K562 (cell line): ENCODE data around the gene ROR2. TPM values are rescaled to one million over a fixed set of nuclear protein-coding genes. Genes with fewer than 3 reads are reported as not detected.

Experiments used
- ATAC-seq: fragments of 200-7000 bp; cut with Tn5 transposase; 3 replicates; pipeline ENCODE4 v1.9.1; 2020; ENCODE audit warnings: moderate library complexity
- BruUV-seq: library from RNA; stranded (reverse); fragments of 400-500 nt; replicated peaks from 2 replicates; lab custom pipeline; 2021; lab: Mats Ljungman, UMichigan
- CTCF ChIA-PET: fragments of 300-600 bp; formaldehyde crosslinking; extraction: SDS; loops from one replicate; lab custom pipeline; 2021; ENCODE audit warnings: low intra/inter-chr PET ratio; lab: Yijun Ruan, JAX
- POLR2A ChIA-PET: fragments of 300-600, 350-650 bp; sonication (Branson Sonifier 250); formaldehyde crosslinking; extraction: SDS; loops from one replicate; lab custom pipeline; 2021; ENCODE audit warnings: antibody characterized with exemption, inconsistent platforms; lab: Yijun Ruan, JAX
- DNase-seq, 4 experiments: peaks; one replicate each; pipeline versions ENCODE4 v3.0.0 to v3.0.0-alpha.2; 2011 to 2018; ENCODE audit warnings: low spot score in 3 of 4, mixed read lengths in 3 of 4; ENCODE audit errors: extremely low read depth in 1 of 4
- FAIRE-seq: peaks from 2 replicates; lab custom pipeline; 2011; peaks lifted over from hg19 to GRCh38; lab: Jason Lieb, UNC
- H2AFZ ChIP-seq: 2 replicates; pipeline ENCODE4 v1.6.0; 2011; ENCODE audit warnings: low read depth, low read length, control low read depth, inconsistent platforms
- H3K27ac ChIP-seq: fragments of 200-600 bp; 3 replicates; pipeline ENCODE4 v1.8.0; 2011; ENCODE audit warnings: low read depth, mild to moderate bottlenecking, control low read depth, inconsistent platforms, low read length, moderate library complexity, mixed read lengths; ENCODE audit errors: extremely low read depth
- H3K27me3 ChIP-seq, 2 experiments: fragments of 300-600 bp in 1 of 2; 2 replicates in 1 of 2; 3 replicates in 1 of 2; pipeline versions ENCODE4 v1.6.0 to v1.8.0; 2011; ENCODE audit warnings: inconsistent platforms in 2 of 2, low read length in 2 of 2, mild to moderate bottlenecking in 1 of 2, mixed read lengths in 1 of 2, moderate library complexity in 1 of 2; ENCODE audit not compliant: control insufficient read depth in 2 of 2, insufficient read depth in 2 of 2
- H3K36me3 ChIP-seq: fragments of 300-600 bp; 3 replicates; pipeline ENCODE4 v1.8.0; 2011; ENCODE audit warnings: mild to moderate bottlenecking, low read length, inconsistent platforms; ENCODE audit not compliant: control insufficient read depth, insufficient read depth
- H3K4me1 ChIP-seq, 2 experiments: fragments of 200-600 bp in 1 of 2; replicated peaks in 1 of 2; 2 replicates in 1 of 2; 3 replicates in 1 of 2; pipeline versions ENCODE4 v1.5.1 to v1.8.0; 2011; ENCODE audit warnings: inconsistent platforms in 2 of 2, low read length in 2 of 2, mild to moderate bottlenecking in 1 of 2, mixed read lengths in 1 of 2, moderate library complexity in 1 of 2; ENCODE audit not compliant: control insufficient read depth in 2 of 2, insufficient read depth in 2 of 2
- H3K4me2 ChIP-seq: 2 replicates; pipeline ENCODE4 v1.6.1; 2011; ENCODE audit warnings: low read length, control low read depth, inconsistent platforms, mixed read lengths; ENCODE audit not compliant: insufficient read depth
- H3K4me3 ChIP-seq: fragments of 200-600 bp; sonication (generic), shearing (Covaris generic); 2 replicates; pipeline ENCODE4 v1.5.1; 2016; ENCODE audit warnings: control low read depth, inconsistent platforms
- H3K79me2 ChIP-seq: fragments of 200-600 bp; 3 replicates; pipeline ENCODE4 v1.8.0; 2011; ENCODE audit warnings: low read length, inconsistent platforms; ENCODE audit not compliant: control insufficient read depth, insufficient read depth
- H3K9ac ChIP-seq, 2 experiments: 2 replicates each; pipeline versions ENCODE4 v1.6.0 to v1.6.1; 2011; ENCODE audit warnings: low read depth in 2 of 2, low read length in 2 of 2, control low read depth in 1 of 2, inconsistent platforms in 1 of 2, mild to moderate bottlenecking in 1 of 2, mixed read lengths in 1 of 2; ENCODE audit not compliant: insufficient read depth in 1 of 2
- H3K9me1 ChIP-seq: one replicate; pipeline ENCODE4 v1.6.0; 2011; ENCODE audit warnings: inconsistent platforms, mild to moderate bottlenecking, low read length, moderate library complexity; ENCODE audit not compliant: control insufficient read depth, insufficient read depth
- H3K9me3 ChIP-seq: replicated peaks from 2 replicates; pipeline ENCODE4 v1.5.1; 2011; ENCODE audit warnings: low read depth, low read length, inconsistent platforms; ENCODE audit not compliant: control insufficient read depth, insufficient read depth
- H4K20me1 ChIP-seq: replicated peaks from 2 replicates; pipeline ENCODE4 v1.6.1; 2011; ENCODE audit warnings: low read length, inconsistent platforms, mixed read lengths; ENCODE audit not compliant: control insufficient read depth, insufficient read depth
- BRF1 ChIP-seq: IDR thresholded peaks from 3 replicates; pipeline ENCODE4 v1.6.1; 2011; ENCODE audit warnings: borderline replicate concordance, mild to moderate bottlenecking; ENCODE audit not compliant: insufficient read length; ENCODE audit errors: extremely low read depth
- CBFA2T3 ChIP-seq: fragments of 450-650 bp; IDR thresholded peaks from 2 replicates; pipeline ENCODE4 v1.6.1; 2017
- CEBPB ChIP-seq: fragments of 450-650 bp; IDR thresholded peaks from 2 replicates; pipeline ENCODE4 v1.6.1; 2016; ENCODE audit warnings: missing genetic modification characterization, missing compliant biosample characterization
- CREB5 ChIP-seq: fragments of 250-450 bp; sonication (Bioruptor Pico); IDR thresholded peaks from 2 replicates; pipeline ENCODE4 v1.5.0; 2020; ENCODE audit warnings: mild to moderate bottlenecking
- GTF3C2 ChIP-seq: IDR thresholded peaks from 3 replicates; pipeline ENCODE4 v1.6.1; 2011; ENCODE audit warnings: borderline replicate concordance, mild to moderate bottlenecking, moderate library complexity; ENCODE audit not compliant: insufficient read length; ENCODE audit errors: extremely low read depth
- HIVEP1 ChIP-seq: fragments of 250-450 bp; sonication (Bioruptor Pico); IDR thresholded peaks from 2 replicates; pipeline ENCODE4 v1.4.0; 2020; ENCODE audit warnings: mild to moderate bottlenecking
- STAT5B ChIP-seq: fragments of 250-450 bp; sonication (Bioruptor Pico); IDR thresholded peaks from 2 replicates; pipeline ENCODE4 v1.8.0; 2021; ENCODE audit warnings: mild to moderate bottlenecking, inconsistent platforms
- THRB ChIP-seq: fragments of 450-650 bp; formaldehyde crosslinking; conservative IDR thresholded peaks from 2 replicates; pipeline ENCODE4 v1.4.0; 2022; ENCODE audit warnings: mild to moderate bottlenecking, missing genetic modification characterization
- UBTF ChIP-seq, 2 experiments: IDR thresholded peaks; 2 replicates each; pipeline ENCODE4 v1.6.1; 2012; ENCODE audit warnings: improper control_type of control experiment in 2 of 2, low read depth in 2 of 2, low read length in 2 of 2, borderline replicate concordance in 1 of 2
- ZNF77 ChIP-seq: fragments of 250-450 bp; sonication (Bioruptor Pico); IDR thresholded peaks from 2 replicates; pipeline ENCODE4 v1.5.0; 2020
- WGBS: fragments of 100-300 bp; shearing (Covaris generic); methylation state at CpG from one replicate; pipeline ENCODE4 v1.1.6; 2016; ENCODE audit warnings: low coverage, mixed read lengths; ENCODE audit not compliant: insufficient coverage; ENCODE audit errors: missing lambda C conversion rate; 5-methylcytosine and 5-hydroxymethylcytosine counted together
- in situ Hi-C: fragments of 300-500 bp; cut with MboI; formaldehyde crosslinking; loops from 4 replicates; pipeline ENCODE4 v1.15.0; 2018; ENCODE audit warnings: inconsistent platforms, mixed read lengths
- intact Hi-C: fragments of 100-400 bp; cut with micrococcal nuclease; formaldehyde crosslinking; loops from 2 replicates; pipeline ENCODE4 v1.14.2; 2022
- polyA plus RNA-seq, 8 experiments: library from polyadenylated mRNA; depleted of rRNA in 4 of 8; stranded (reverse) in 5 of 8; unstranded in 3 of 8; fragments of >200 nt; fragmentation: Nextera tagmentation in 2 of 8; fragmentation: Illumina TruSeq in 1 of 8; extraction: Ambion mirVana in 2 of 8; extraction: Trizol in 1 of 8; gene quantifications; 2 replicates each; pipeline versions ENCODE4 v1.2.1 to v1.2.3, GENCODE V29; 2011 to 2014; ENCODE audit warnings: inconsistent platforms in 1 of 8, missing spikeins in 1 of 8
- total RNA-seq, 7 experiments: library from RNA; depleted of rRNA in 6 of 7; stranded (reverse); fragments of >200 nt in 6 of 7; fragmentation: Illumina TruSeq in 2 of 7; extraction: Trizol in 2 of 7; gene quantifications; 2 replicates each; pipeline versions ENCODE4 v1.2.1 to v1.2.3, GENCODE V29; 2011 to 2021; ENCODE audit warnings: low replicate concordance in 1 of 7

Gene ROR2
- total and polyA plus RNA-seq, 9 of the 15 experiments (the other 6 are each of a cell fraction or from before 2014, with no cell fraction given), result 5.6 to 33.8 (median 15.3) TPM

DNA sequence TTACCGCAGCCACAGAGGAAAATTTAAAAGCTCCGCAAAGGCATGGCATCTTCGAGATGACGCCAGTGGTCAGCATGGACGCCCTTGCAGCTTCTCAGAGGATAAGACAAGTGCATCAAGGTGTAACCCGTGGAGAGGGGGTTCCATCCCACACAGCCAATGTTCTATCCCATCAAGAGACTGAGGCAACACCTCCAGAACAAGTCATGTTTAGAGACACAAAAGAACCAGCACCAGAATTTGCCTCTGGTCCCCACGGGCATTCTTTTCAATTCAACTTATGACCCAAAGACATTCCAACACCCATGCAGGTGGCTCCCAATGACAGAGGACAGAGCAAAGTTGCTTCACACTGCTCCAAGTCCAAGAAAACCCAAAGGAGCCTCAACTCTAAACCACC is 20.7 kb downstream of the ROR2 start:
- no peak overlapping the region for H2AFZ ChIP-seq
- whole genome bisulfite sequencing, result 94% methylated on average over 7 of the region's 7 CpGs
- no peak overlapping the region for H3K4me2 ChIP-seq
- H3K36me3 ChIP-seq, result peaks cover 6% of the 10 kb centered on the region; the same call in 1 of the 3 replicates
- H3K4me3 ChIP-seq, result no peak overlapping the region
- H4K20me1 ChIP-seq, result no peaks in the 10 kb centered on the region
- H3K79me2 ChIP-seq, result peaks cover 88% of the 10 kb centered on the region
- intact Hi-C loops (no loop called here), in situ Hi-C loops (no loop called here)
- no peak for TF ChIP-seq ZNF77 (CRISPR knock-in tag)
- no peak for TF ChIP-seq BRF1
- no peak for TF ChIP-seq GTF3C2
- TF ChIP-seq STAT5B, result no peak
- no peak for TF ChIP-seq UBTF (IDR thresholded peaks at IDR 0.05; ENCODE audit: borderline replicate concordance in 1 of 2, low read depth in 2 of 2, low read length in 2 of 2)
- TF ChIP-seq THRB (CRISPR knock-in tag), result no peak
- no peak for TF ChIP-seq CBFA2T3
- TF ChIP-seq CEBPB (tag), result no peak
- TF ChIP-seq HIVEP1 (CRISPR knock-in tag), result no peak
- no peak for TF ChIP-seq CREB5 (CRISPR knock-in tag)
- FAIRE-seq (no peak), ATAC-seq (no peak), DNase-seq (no peak)
- no peak overlapping the region for H3K9ac ChIP-seq
- no peaks in the 10 kb centered on the region for H3K27me3 ChIP-seq
- ChIA-PET POLR2A (no interaction called here), CTCF (no interaction called here)
- H3K4me1 ChIP-seq, result peaks cover 0 to 3% of the 10 kb centered on the region in 2 experiments; a peak in 2 of 5 replicates
- no TSS peak for BruUV-seq
- H3K27ac ChIP-seq, result no peak overlapping the region
- peaks cover 19% of the 10 kb centered on the region for H3K9me3 ChIP-seq
- no peaks in the 10 kb centered on the region for H3K9me1 ChIP-seq
